GM18951 (cell line): ENCODE measurements around the gene KRTAP5-3.

Experiments
- POLR2A ChIP-seq: IDR thresholded peaks from 4 replicates; pipeline ENCODE4 v1.6.1; 2011; ENCODE audit warnings: mild to moderate bottlenecking; ENCODE audit not compliant: insufficient read length, insufficient read depth; ENCODE audit errors: extremely low read depth
- in situ Hi-C: fragments of 300-500 bp; cut with MboI; formaldehyde crosslinking; loops from one replicate; pipeline ENCODE4 v1.12.0; 2022; ENCODE audit warnings: low sequenced_read_pairs, mixed read lengths, inconsistent platforms; ENCODE audit not compliant: unreplicated experiment

Gene KRTAP5-3

DNA sequence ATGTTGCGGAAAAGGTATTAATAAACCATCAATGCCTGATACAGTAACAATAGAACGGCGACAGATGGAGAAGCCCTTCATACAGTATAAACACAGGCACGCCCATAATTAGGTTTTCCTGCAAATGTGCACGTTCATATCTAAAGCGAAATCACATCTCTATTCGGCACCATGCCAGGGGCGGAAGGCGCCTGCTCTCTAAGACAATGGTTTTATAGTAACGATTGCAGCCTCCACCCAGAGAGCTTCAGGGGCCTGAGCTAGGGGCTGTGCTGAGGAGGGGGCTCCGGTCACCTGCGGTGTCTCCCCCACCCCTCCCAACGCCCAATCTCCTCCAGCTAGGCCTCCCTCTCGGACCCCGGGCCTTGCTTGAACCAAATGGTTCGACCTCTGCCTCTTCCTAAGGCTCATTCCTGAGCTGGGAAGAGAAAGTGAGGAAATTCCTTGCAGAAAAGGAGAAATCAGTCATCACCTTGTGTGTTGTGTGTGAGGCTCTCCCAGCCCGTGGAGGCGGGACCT lies 30.9 kb upstream of the KRTAP5-3 start:
- no peak for TF ChIP-seq POLR2A
- in situ Hi-C loops, result no loop called here

DNA sequence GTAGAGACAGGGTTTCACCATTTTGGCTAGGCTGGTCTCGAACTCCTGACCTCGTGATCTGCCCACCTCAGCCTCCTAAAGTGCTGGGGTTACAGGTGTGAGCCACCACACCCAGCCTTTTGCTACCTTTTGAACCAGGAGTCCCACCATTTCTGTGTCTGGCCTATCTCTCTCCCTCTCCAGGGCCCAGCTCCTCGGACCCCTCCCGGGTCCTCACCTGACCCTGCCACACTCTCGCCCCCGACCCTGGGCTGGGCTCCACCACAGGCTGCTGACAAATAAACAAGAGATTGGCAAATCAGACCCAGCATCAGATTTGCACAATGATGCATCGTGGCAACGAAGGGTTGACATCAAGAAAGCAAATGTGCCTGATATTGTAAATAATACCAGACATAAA lies 30.1 kb upstream of the KRTAP5-3 start:
- in situ Hi-C loops, result no loop called here
- TF ChIP-seq POLR2A, result no peak

DNA sequence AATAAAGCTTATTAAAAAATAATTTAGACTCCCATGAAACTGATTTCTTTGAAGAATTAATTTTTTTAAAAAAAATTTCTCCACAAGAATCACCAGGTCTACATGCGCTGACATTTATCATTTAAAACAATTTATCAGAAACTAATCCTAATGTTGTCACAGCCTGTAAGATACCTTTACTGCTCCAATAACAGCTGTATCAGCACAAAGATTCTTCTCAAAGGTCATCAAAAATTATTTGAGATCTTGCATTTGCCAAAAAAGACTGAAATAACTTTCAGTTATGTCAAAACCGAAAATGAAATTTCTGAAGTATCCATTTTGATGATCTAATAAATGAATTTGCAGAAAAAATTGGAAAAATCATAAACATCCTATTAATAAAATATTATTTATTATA lies 29.4 kb upstream of the KRTAP5-3 start:
- in situ Hi-C loops, result no loop called here

DNA sequence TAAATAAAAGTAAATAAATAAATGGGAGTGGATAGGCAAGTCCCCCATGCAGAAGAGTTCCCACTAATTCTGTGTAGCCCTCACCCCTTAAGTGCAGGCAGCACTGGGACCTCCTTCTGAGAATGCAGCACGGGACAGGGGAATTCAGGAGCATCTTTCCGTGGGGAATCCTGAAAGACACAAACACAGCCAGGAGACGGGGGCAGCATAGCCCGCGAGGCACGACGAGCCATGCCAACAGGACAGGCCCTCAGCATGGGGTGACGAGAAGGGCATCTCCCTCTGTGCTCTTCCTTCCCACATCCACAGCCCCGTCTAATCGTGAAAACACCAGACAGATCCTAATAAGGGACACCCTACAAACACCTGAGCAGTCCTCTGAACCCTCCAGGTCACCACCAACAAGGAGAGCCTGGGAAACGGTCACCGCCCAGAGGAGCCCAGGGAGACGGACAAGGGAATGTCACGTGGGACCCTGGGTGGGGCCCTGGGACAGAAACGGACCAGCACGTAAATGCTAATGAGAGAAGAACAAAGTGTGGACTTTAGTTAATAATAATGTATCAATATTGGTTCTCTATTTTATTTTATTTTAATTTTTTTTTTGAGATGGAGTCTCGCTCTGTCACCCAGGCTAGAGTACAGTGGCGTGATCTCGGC lies 28.2 kb upstream of the KRTAP5-3 start:
- no peak for TF ChIP-seq POLR2A
- in situ Hi-C loops, result no loop called here

More for the DNA sequence above, 29.4 kb upstream of the KRTAP5-3 start:
- TF ChIP-seq POLR2A, result no peak

DNA sequence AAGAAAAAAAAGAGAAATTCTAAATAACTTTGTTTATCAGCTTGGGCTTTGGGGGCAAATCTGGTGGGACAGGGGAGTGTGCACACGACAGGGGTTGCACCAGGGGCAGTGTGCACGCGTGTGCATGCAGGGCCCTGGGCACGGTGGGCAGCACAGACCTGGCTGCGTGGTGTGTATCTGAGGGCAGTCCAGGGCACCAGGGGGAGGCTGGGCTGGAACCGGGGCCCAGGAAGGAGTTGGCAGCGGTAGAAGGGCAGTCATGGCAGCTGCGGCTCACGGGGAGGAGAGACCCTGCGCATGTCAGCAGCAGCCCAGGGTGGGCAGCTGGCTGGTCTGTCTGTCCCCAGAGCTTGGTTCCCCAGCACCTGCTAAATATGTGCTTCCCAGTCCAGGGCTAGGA lies 25.6 kb upstream of the KRTAP5-3 start:
- no peak for TF ChIP-seq POLR2A
- in situ Hi-C loops, result no loop called here

DNA sequence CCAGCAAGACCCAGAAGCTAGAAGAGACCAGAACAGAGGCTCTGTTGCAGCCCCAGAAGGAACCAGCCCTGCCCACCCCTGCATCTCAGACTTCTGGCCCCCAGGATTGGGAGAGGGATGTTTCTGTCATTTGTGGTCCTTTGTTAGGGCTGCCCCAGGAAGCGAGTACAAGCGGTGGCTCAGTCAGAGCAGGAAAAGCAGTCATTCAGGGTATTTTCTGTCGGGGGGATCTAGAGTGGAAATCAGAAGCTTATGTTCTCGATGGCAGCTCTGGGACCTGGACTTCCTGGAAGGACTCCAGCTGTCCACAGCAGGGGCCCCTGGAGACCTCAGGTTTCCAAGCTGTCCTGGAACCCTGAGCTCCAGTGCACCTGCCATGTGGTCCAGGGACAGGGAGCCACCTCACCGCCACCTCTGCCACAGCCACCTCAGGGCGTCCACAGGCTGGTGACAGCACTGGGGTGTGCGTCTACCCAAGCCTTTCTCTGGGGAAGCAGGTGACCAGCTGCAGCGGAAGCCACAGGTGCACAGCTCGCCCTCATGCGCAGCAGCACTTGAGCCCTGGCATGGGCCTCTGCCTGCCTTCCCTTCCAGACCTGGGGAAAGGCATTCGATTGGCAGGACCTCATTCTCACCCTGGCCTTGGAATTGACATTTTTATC lies 23.9 kb upstream of the KRTAP5-3 start:
- in situ Hi-C loops, result no loop called here

DNA sequence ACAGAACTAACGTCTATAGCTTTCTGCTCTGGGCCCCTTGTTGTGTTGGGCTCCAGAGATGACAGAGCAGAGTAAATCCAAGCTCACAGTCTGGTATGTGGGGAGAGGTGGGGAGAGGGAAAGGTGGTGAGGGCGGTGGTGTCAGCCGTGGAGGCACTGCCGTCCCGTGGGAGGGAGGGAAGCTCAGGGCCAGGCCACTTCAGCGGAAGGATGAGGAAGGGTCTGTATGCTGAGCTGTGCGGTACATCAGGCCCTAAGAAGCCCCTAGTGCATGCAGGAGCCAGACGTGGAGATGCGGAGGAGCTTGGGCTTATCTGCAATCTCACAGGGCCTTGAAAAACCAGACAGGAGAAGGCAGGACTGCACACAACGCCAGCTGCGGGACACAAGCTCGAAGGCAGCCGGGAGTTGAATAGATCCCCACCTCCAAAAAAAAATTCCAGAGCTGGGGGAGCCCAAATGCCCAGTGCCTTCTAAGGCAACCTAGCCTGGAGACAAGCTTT lies 22.9 kb upstream of the KRTAP5-3 start:
- in situ Hi-C loops, result no loop called here
- TF ChIP-seq POLR2A, result no peak

More for the DNA sequence above, 23.9 kb upstream of the KRTAP5-3 start:
- no peak for TF ChIP-seq POLR2A

DNA sequence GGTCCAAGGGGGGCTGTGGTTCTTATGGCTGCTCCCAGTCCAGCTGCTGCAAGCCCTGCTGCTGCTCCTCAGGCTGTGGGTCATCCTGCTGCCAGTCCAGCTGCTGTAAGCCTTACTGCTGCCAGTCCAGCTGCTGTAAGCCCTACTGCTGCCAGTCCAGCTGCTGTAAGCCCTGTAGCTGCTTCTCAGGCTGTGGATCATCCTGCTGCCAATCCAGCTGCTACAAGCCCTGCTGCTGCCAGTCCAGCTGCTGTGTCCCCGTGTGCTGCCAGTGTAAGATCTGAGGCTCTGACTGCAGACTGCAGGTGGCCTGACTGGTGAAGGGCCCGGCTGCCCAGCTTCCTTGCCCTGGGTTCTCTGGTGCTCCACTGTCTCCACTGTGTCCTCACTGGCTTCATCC lies 22.0 kb upstream of the KRTAP5-3 start:
- in situ Hi-C loops, result no loop called here
- TF ChIP-seq POLR2A, result no peak

DNA sequence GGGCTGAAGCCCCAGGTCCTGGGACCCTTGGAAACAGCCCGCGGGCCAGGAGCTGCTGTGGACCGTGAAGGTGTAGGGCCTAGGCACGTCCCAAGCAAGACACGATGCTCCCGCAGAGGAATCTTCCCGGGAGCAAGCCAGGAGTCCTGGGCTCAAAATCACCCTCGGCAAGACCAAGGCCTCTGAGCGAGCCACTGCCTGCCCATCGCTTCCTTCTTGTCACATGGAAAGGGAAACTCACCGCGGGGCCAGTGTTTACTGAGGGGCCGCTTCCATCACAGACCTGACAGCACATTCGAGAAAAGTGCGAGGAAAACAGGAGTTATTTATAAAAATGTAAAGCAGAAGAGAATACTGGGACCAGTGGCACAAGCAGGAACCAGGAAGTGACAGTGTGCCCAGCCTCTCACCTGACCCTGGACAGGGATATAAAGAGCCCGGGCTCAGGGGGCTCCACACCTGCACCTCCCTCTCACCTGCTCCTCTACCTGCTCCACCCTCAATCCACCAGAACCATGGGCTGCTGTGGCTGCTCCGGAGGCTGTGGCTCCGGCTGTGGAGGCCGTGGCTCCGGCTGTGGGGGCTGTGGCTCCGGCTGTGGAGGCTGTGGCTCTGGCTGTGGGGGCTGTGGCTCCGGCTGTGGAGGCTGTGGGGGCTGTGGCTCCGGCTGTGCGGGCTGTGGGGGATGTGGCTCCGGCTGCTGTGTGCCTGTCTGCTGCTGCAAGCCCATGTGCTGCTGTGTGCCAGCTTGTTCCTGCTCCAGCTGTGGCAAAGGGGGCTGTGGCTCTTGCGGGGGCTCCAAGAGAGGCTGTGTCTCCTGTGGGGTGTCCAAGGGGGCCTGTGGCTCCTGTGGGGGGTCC lies 21.3 kb upstream of the KRTAP5-3 start, which contains the start of gene KRTAP5-5:
TSS of gene KRTAP5-5 (plus strand) at position 450 of the 860 bp plus-strand sequence. CDS start at position 516, 66 bp downstream.
- no peak for TF ChIP-seq POLR2A
- in situ Hi-C loops, result no loop called here

DNA sequence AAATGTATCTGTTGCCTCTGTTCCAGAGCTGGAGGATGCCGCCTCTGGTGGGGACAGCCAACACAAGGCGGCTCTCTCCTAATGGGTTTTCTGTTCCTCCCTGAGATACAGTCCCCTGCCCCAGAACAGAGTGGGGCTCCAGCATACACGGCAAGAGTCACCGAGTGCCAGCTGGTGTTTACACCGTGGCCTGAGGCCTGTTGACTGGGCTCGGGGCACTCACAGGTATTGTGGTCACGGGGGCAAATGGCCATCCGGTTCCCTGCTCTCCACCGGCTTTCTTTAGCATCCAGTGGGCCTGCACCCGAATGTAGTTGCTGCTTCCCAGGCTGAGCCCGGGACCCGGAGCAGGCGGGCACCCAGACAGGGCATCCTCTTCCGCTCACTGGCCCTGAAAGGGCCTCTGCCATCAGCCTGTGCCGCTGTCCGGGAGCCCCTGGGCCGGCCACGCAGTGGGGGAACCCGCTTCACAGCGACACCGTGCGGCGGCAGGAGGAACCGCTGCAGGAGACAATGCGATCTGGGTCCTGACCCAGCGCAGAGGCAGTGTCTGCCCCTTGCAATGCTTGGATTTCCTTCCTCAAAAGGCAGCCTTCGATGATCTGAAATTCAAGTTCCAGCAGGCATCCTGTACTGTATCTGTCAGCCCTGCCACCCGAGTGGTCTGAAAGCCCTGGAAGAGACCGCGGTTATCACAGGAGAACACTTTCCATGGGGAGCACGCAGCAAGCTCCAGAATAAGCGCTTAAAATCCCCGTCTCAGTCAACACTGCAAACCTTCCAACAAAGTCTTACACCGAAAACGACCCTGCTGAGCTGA lies 20.5 kb upstream of the KRTAP5-3 start:
- in situ Hi-C loops, result no loop called here
- TF ChIP-seq POLR2A, result no peak

DNA sequence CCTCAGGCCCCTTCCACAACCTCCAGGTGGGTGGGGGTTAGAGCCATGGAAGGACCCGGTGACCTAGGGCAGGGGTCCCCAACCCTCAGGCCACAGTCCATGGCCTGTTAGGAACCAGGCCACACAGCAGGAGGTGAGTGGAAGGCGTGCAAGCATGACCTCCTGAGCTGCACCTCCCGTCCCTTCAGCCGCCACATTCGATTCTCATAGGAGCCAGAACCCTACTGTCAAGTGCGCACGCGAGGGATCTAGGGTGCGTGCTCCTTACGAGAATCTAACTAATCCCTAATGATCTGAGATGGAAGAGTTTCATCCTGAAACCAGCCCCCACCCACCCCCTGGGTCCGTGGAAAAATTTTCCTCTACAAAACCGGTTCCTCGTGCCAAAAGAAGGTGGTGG lies 17.3 kb upstream of the KRTAP5-3 start:
- TF ChIP-seq POLR2A, result no peak
- in situ Hi-C loops, result no loop called here

DNA sequence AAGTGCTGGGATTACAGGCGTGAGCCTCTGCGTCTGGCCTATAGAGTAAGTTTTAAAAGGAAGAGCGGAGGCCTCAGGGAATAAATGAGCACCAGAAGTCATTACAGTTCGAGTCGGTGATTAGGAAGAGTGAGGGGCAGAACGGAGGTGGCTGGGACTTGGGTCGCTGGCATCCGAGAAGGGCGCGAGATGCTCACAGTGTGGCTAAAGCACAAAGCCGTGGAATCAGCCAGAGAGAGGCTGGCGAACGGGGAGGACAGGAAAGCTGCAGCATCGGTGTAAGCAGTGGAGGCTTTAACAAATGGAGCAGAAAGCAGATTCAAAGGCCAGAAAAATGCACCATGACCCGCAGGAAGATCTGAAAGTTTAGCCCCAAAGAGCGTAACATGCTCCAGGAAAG lies 16.4 kb upstream of the KRTAP5-3 start:
- in situ Hi-C loops, result no loop called here
- TF ChIP-seq POLR2A, result no peak
